Measurements from ENCODE around the gene PGAM2. TPM values are rescaled to one million over a fixed set of nuclear protein-coding genes. Genes with fewer than 3 reads are reported as not detected.

Gene PGAM2
- total RNA-seq, result not detected in 2 replicates

DNA sequence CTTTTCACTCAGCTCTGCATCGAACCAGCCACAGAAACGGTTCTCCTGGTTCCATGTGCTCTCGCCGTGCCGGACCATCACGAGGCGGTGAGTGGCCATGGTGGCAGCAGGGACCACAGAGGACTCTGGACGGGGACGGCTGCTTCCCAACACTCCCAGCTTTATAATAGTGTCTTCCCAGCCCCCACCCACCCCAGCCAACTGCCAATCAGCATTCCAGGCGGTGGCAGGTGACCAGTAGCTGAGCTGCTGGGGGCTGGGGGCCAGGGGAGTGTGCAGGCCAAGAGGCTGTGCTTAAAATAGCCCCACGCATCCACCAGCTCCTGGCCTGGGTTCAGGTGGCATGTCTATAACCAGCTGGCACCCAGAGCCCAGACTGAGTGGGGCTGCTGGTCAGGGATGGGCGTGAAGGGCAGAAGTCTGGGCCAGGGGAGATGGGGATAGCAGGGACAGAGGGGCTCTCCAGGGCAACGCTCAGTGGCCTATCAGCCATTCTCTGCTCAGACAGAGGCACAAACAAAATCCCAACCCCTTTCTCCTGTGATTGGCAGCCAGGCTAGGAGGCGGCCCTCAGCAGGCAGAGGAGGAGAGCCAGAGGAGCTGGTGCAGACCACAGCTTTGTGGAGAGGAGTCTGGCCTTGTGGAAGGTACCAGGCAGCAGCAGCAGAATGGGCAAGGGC, at the start of gene PGAM2:
TSS of gene PGAM2 (minus strand) at position 137 of the 680 bp plus-strand sequence. CDS start at position 99, 38 bp downstream.

DNA sequence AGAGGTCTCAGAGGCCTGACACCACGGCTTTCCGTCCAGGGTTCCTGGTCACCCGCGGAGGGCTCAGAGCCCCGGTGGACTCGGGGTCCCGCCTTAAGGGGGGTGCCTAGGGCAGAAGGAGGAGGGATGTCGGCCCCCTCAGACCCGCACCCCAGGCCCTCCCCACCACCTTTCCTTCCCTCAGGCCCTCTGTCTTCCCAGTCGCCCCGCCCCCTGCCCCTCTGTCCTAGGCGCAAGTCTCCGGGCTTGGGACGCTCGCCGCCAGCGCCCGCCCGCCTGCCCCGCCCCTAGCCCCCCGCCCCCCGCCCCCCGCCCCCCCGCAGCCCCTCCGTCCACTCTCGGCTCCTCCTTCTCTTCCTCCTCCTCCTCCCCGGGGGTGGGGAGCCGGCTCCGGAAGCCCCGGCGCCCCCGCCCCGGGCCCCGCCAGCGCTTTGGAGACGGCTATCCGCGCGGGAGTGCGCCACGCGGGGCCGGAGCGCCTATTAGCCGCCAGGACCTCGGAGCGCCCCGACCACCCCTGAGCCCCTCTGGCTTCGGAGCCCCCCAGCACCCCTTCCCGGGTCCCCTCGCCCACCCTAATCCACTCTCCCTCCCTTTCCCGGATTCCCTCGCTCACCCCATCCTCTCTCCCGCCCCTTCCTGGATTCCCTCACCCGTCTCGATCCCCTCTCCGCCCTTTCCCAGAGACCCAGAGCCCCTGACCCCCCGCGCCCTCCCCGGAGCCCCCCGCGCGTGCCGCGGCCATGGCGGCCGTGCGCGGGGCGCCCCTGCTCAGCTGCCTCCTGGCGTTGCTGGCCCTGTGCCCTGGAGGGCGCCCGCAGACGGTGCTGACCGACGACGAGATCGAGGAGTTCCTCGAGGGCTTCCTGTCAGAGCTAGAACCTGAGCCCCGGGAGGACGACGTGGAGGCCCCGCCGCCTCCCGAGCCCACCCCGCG, 38.8 kb upstream of the PGAM2 start, which contains the start of gene AEBP1:
TSS of gene AEBP1 (plus strand) at position 423 of the 937 bp plus-strand sequence. CDS start at position 744, 321 bp downstream.

DNA sequence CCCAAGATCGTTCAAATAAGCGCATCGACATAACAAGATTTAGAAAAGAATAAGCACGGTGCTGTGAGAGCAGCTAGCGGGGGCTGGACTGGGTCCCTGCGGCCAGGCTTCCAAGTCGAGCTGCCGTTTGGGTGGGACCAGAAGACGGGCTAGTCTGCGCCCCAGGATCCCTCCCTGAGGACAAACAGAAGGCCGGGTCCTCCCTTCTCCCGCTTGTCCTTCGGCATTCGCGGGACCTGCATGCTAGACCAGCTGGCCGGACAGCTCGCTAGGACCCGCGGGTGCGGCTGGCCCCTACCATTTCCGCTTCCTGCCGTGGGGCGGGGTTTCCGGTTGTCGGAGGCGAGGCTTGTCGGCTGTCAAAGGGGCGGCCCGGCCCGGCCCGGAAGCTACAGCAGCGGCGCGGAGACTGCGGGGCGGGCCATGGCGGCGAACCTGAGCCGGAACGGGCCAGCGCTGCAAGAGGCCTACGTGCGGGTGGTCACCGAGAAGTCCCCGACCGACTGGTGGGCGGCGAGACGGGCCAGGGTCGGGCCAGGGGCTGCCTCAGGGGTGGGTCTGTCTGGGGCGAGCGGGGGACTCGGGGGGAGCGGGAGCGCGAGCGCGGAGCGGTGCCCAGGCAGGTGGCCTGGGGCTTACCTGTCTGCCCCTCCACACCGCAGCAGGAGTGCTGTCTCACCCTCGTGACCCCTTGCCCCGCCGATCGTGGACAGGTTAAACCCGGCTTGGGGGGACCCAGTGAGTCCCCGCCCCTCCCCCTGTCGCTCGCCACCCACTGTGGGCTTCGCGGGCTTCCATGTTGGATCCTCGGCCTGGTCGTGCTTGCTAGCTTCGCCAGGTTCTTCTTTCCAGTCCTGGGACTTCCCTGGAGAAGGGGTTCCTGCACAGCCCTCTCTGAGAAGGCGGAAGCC, 20.8 kb downstream of the PGAM2 start, which contains the start of gene DBNL:
TSS of gene DBNL (plus strand) at position 388 of the 911 bp plus-strand sequence. CDS start at position 424, 36 bp downstream.

Other genes with a start within 250 kb of the PGAM2 start
- gene MRPS24, start 196.1 kb downstream of the PGAM2 start, total RNA-seq, result 85.0 and 89.0 TPM in 2 replicates
- 20.5 and 35.4 TPM in 2 replicates for gene URGCP, start 159.0 kb downstream of the PGAM2 start, total RNA-seq
- 6.8 and 7.4 TPM in 2 replicates for gene UBE2D4, start 139.1 kb downstream of the PGAM2 start, total RNA-seq
- not detected in 2 replicates for gene SPDYE1, start 67.7 kb downstream of the PGAM2 start, total RNA-seq
- gene DBNL, start 20.9 kb downstream of the PGAM2 start, total RNA-seq, result 158 and 167 TPM in 2 replicates
- 6.8 and 8.2 TPM in 2 replicates for gene POLM, start 17.0 kb upstream of the PGAM2 start, total RNA-seq
- gene AEBP1, start 38.8 kb upstream of the PGAM2 start, total RNA-seq, result 4.7 and 5.8 TPM in 2 replicates
- gene POLD2, start 58.0 kb upstream of the PGAM2 start, total RNA-seq, result 75.7 and 83.1 TPM in 2 replicates
- not detected in 2 replicates for gene MYL7, start 75.8 kb upstream of the PGAM2 start, total RNA-seq
- 0.15 and 1.3 TPM in 2 replicates for gene GCK, start 123.9 kb upstream of the PGAM2 start, total RNA-seq
- 91.6 and 114 TPM in 2 replicates for gene YKT6, start 135.4 kb upstream of the PGAM2 start, total RNA-seq